OCI-LY7 (cell line): ENCODE data around the gene AFG1L.

Experiments used
- EZH2phosphoT487 ChIP-seq: fragments of 200-600 bp; sonication (generic); IDR thresholded peaks from 2 replicates; pipeline ENCODE4 v1.6.1; 2018; ENCODE audit warnings: low read depth, borderline replicate concordance, mild to moderate bottlenecking, mixed run types, antibody characterized with exemption, low read length, moderate library complexity, mixed read lengths
- TF ChIP-seq, protein P1 (sequence below): fragments of 200-600 bp; sonication (generic); conservative IDR thresholded peaks from 2 replicates; pipeline ENCODE4 v1.5.1; 2014; ENCODE audit warnings: mild to moderate bottlenecking, antibody characterized with exemption, low read length, moderate library complexity, mixed read lengths

DNA sequence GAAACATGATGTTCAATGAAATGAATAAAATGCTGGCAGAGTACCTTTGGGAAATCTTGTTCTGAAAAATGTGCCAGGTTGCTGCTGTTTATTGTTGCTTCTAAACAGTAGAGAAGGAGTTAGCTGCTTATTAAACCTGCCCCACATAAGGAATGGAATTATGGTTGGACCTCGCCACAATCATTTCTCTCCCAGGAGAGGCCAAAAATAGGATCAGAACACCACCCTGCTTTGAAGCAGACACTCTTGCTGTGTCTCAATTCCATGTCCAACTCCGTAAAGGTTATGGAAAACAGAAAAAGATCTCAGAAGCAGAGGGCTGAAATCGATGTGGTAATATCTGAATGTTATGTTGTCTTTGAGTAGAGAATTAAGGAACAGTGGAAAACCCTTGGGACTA is 27.9 kb downstream of the AFG1L start:
- TF ChIP-seq, protein P1, sequence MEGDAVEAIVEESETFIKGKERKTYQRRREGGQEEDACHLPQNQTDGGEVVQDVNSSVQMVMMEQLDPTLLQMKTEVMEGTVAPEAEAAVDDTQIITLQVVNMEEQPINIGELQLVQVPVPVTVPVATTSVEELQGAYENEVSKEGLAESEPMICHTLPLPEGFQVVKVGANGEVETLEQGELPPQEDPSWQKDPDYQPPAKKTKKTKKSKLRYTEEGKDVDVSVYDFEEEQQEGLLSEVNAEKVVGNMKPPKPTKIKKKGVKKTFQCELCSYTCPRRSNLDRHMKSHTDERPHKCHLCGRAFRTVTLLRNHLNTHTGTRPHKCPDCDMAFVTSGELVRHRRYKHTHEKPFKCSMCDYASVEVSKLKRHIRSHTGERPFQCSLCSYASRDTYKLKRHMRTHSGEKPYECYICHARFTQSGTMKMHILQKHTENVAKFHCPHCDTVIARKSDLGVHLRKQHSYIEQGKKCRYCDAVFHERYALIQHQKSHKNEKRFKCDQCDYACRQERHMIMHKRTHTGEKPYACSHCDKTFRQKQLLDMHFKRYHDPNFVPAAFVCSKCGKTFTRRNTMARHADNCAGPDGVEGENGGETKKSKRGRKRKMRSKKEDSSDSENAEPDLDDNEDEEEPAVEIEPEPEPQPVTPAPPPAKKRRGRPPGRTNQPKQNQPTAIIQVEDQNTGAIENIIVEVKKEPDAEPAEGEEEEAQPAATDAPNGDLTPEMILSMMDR: no peak
- TF ChIP-seq EZH2phosphoT487: no peak
